Midbrain (tissue), 1 donor: Measurements from ENCODE around the gene C9orf72.
"Not testable (repeated sequence)": the region's sequence is repeated elsewhere in the genome, so short reads cannot be mapped to it uniquely, and the experiment has no call there.

Experiments used
- DNase-seq: peaks from one replicate; lab custom pipeline; 2025; lab: John Stamatoyannopoulos, UW

The C9orf72 gene

GRCh38 chr9:27572918-27573633 lies at the start of gene C9orf72:
Gene C9orf72, minus strand, starts transcription at chr9:27573481. Its CDS starts 6,361 bp downstream, at chr9:27567120.
- DNase-seq, result peak; percentile 87

- no peak for DNase-seq
Observed at GRCh38 chr9:27622693-27623340, 49.5 kb upstream of the C9orf72 start.

DNA sequence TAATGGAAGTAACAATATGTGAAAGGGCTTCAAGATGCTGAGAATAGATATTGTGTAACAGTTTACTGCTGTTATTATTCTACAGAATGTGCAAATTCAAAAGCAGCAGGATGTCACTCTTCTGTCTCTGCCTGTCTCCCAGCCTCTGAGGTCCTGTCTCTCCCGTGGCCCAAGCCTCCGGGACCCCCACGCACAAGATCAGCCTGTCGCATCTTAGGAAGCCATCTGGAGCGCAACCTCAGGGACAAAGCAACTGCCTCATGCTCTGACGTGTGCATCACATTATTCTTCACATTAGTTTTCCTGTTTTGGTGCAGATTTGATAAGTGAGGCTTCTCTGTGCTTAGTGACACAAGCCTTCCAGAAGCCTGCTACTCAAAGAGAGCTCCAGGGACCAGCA lies 46.5 kb upstream of the C9orf72 start:
- no peak for DNase-seq

- DNase-seq, result no peak
Observed at GRCh38 chr9:27618066-27618465, 44.8 kb upstream of the C9orf72 start.

GRCh38 chr9:27614551-27614950 lies 41.3 kb upstream of the C9orf72 start:
- no peak for DNase-seq

- not testable (repeated sequence) for DNase-seq
Observed at GRCh38 chr9:27612036-27612435, 38.8 kb upstream of the C9orf72 start.

DNA sequence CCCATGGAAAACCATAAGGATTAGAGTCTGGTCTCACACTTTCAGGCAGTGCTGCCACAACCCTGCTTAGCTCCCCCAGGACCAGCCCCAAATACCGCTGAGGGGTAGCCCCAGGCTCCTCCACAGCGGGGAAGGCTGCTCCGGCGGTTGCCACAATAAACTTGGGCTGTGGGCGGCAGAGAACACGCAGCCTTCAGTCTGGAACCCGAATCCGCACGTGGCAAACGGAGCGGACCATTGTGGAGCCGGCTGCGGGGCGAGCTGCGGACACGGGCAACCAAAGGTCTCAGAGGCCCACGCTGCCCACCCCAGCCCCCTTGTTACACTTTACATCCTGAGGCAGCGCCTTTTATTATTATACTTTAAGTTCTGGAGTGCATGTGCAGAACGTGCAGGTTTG lies 37.3 kb upstream of the C9orf72 start:
- DNase-seq, result no peak

DNA sequence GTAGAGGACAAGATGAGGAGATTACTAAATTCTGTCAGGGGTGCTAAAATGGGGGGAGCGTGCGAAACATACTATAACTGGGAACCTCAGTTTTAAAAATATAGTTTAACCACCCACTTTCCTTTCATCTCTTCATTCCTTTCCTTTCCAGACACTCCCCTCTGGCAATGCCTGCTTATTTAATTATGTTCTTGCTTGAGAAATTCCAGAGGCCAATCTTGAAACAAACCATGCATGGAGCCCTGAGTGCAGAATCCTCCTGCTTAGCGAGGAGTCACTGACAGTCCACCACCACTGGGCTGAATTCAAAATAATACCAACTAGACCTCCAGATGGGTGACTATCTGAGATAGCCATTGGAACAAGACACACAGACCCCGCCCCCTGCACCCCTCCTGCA lies 29.7 kb upstream of the C9orf72 start:
- no peak for DNase-seq

- DNase-seq, result no peak
Observed at GRCh38 chr9:27602142-27602861, 29.0 kb upstream of the C9orf72 start.

GRCh38 chr9:27601396-27601795 lies 28.1 kb upstream of the C9orf72 start:
- no peak for DNase-seq

GRCh38 chr9:27600256-27600655 lies 27.0 kb upstream of the C9orf72 start:
- no peak for DNase-seq

GRCh38 chr9:27599870-27600238 lies 26.6 kb upstream of the C9orf72 start:
- DNase-seq, result no peak

GRCh38 chr9:27599102-27599869 lies 26.0 kb upstream of the C9orf72 start:
- no peak for DNase-seq

DNA sequence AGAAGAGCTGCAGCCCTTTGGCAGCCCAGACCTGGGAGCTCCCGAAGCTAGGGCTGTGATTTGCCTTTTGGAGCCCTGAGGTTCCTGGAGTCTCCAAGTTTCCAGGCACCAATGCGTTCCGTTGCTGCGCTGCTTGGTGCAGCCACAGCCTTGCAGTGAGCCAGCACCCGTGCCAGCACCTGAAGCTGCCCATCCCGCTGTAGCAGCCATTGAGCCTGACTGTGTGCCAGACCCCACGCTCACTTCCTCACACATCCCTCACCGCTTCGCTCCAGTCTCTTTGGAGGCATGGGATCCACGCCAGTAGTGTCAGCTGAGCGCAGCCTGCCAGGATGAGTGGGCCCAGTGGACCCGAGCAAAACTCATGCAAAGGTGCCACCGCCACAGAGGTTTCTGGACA lies 22.5 kb upstream of the C9orf72 start:
- DNase-seq, result no peak

DNA sequence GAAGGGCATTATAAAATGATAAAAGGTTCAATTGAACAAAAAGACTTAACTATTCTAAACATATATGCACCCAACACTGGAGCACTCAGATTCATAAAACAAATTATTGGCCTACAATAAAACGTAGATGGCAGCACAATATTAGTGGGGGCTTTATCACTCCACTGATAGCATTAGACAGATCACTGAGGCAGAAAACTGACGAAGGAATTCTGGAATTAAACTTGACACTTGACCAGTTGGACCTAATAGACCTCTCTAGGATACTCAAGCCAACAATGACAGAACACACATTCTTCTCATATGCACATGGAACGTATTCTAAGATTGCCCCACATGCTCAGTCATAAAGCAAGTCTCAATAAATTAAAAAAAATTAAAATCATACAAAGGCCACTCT lies 18.4 kb upstream of the C9orf72 start:
- no peak for DNase-seq

- no peak for DNase-seq
Observed at GRCh38 chr9:27591093-27591492, 17.8 kb upstream of the C9orf72 start.

GRCh38 chr9:27590651-27591050 lies 17.4 kb upstream of the C9orf72 start:
- DNase-seq, result no peak

GRCh38 chr9:27589462-27589861 lies 16.2 kb upstream of the C9orf72 start:
- DNase-seq, result no peak

GRCh38 chr9:27586304-27586703 lies 13.0 kb upstream of the C9orf72 start:
- DNase-seq, result no peak

- no peak for DNase-seq
Observed at GRCh38 chr9:27584931-27585330, 11.7 kb upstream of the C9orf72 start.

GRCh38 chr9:27582794-27583193 lies 9.5 kb upstream of the C9orf72 start:
- DNase-seq, result no peak

- no peak for DNase-seq
Observed at GRCh38 chr9:27581826-27582225, 8.5 kb upstream of the C9orf72 start.
